Lung (tissue), 12 donors: Measurements from ENCODE around the gene CASQ2. TPM values are rescaled to one million over a fixed set of nuclear protein-coding genes. Genes with fewer than 3 reads are reported as not detected.

Source experiments
- ATAC-seq: fragments of 200-7000 bp; cut with Tn5 transposase; one replicate; pipeline ENCODE4 v1.9.1; 2020; ENCODE audit warnings: moderate number of reproducible peaks; ENCODE audit not compliant: insufficient read depth, low FRiP score
- DNase-seq, 3 donors: peaks; one replicate each; pipeline ENCODE4 v3.0.0-alpha.2; 2013 to 2017
- H3K27ac ChIP-seq, 2 donors: one replicate each; pipeline ENCODE4 v1.5.1; 2013; ENCODE audit warnings: mild to moderate bottlenecking in 2 of 2, moderate library complexity in 2 of 2, control low read depth in 1 of 2, inconsistent platforms in 1 of 2, low read depth in 1 of 2, low read length in 1 of 2
- H3K27me3 ChIP-seq, 3 donors: one replicate each; pipeline ENCODE4 v1.5.1; 2013; ENCODE audit warnings: low read length in 2 of 3; ENCODE audit not compliant: control insufficient read depth in 3 of 3, insufficient read depth in 3 of 3
- H3K36me3 ChIP-seq, 4 donors: one replicate each; pipeline ENCODE4 v1.5.1; 2013; ENCODE audit warnings: low read length in 4 of 4, mild to moderate bottlenecking in 1 of 4, moderate library complexity in 1 of 4; ENCODE audit not compliant: control insufficient read depth in 4 of 4, insufficient read depth in 4 of 4
- H3K4me1 ChIP-seq, 5 donors: one replicate each; pipeline ENCODE4 v1.5.1; 2013; ENCODE audit warnings: low read length in 5 of 5, mild to moderate bottlenecking in 2 of 5, moderate library complexity in 1 of 5; ENCODE audit not compliant: control insufficient read depth in 5 of 5, insufficient read depth in 5 of 5
- H3K4me3 ChIP-seq: one replicate; pipeline ENCODE4 v1.5.1; 2013; ENCODE audit warnings: mild to moderate bottlenecking, control low read depth, moderate library complexity
- H3K9ac ChIP-seq, 2 donors: one replicate each; pipeline ENCODE4 v1.5.1; 2013; ENCODE audit warnings: low read length in 2 of 2, control low read depth in 1 of 2; ENCODE audit not compliant: insufficient read depth in 1 of 2
- H3K9me3 ChIP-seq, 4 donors: one replicate each; pipeline ENCODE4 v1.5.1; 2013; ENCODE audit warnings: low read length in 3 of 4, mild to moderate bottlenecking in 1 of 4, moderate library complexity in 1 of 4; ENCODE audit not compliant: control insufficient read depth in 4 of 4, insufficient read depth in 3 of 4
- WGBS, 2 donors: extraction: QIAGEN DNeasy Blood & Tissue Kit; methylation state at CpG; one replicate each; pipeline ENCODE4 v1.1.7; 2013; 5-methylcytosine and 5-hydroxymethylcytosine counted together
- polyA plus RNA-seq, 2 donors: library from polyadenylated mRNA; stranded (reverse); fragments of 200-250 nt; gene quantifications; one replicate each; pipeline ENCODE4 v1.2.1, GENCODE V29; 2013
- total RNA-seq, 2 donors: library from RNA; depleted of rRNA in 1 of 2; stranded (reverse); fragments of >200 nt in 1 of 2; gene quantifications; one replicate each; pipeline ENCODE4 v1.2.1, GENCODE V29; 2014 to 2021
- TF ChIP-seq, protein P1 (sequence below): IDR thresholded peaks from 2 replicates; pipeline ENCODE4 v1.5.1; 2012; ENCODE audit warnings: mild to moderate bottlenecking; ENCODE audit errors: control extremely low read depth, extremely low read depth
- donor health status: control.
- donor health status: control.
- donor health status: Bipolar disorder and iron deficiency.
- donor health status: healthy.
- donor health status: DM: yes; HTN: yes; CAD: no.

Gene CASQ2
- total and polyA plus RNA-seq, 4 donors = 0.50 to 3.4 (median 1.4) TPM

GRCh38 chr1:115718011-115718754, 50.3 kb downstream of the CASQ2 start:
- Histone ChIP-seq H3K27me3 (no peaks in the 10 kb centered on the region), H3K4me3 (no peak overlapping the region), H3K4me1 (peaks cover 0 to 9% (median 0%) of the 10 kb centered on the region in 5 donors), H3K9me3 (peaks cover 0 to 1% (median 0%) of the 10 kb centered on the region in 4 donors), H3K27ac (no peak overlapping the region), H3K9ac (no peak overlapping the region), H3K36me3 (peaks cover 0 to 5% (median 0%) of the 10 kb centered on the region in 4 donors)
- DNase-seq (no peak), ATAC-seq (no peak)
- 86 to 88% methylated on average over 5 of the region's 5 CpGs for WGBS, 2 donors
- TF ChIP-seq, protein P1, sequence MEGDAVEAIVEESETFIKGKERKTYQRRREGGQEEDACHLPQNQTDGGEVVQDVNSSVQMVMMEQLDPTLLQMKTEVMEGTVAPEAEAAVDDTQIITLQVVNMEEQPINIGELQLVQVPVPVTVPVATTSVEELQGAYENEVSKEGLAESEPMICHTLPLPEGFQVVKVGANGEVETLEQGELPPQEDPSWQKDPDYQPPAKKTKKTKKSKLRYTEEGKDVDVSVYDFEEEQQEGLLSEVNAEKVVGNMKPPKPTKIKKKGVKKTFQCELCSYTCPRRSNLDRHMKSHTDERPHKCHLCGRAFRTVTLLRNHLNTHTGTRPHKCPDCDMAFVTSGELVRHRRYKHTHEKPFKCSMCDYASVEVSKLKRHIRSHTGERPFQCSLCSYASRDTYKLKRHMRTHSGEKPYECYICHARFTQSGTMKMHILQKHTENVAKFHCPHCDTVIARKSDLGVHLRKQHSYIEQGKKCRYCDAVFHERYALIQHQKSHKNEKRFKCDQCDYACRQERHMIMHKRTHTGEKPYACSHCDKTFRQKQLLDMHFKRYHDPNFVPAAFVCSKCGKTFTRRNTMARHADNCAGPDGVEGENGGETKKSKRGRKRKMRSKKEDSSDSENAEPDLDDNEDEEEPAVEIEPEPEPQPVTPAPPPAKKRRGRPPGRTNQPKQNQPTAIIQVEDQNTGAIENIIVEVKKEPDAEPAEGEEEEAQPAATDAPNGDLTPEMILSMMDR = no peak

DNA sequence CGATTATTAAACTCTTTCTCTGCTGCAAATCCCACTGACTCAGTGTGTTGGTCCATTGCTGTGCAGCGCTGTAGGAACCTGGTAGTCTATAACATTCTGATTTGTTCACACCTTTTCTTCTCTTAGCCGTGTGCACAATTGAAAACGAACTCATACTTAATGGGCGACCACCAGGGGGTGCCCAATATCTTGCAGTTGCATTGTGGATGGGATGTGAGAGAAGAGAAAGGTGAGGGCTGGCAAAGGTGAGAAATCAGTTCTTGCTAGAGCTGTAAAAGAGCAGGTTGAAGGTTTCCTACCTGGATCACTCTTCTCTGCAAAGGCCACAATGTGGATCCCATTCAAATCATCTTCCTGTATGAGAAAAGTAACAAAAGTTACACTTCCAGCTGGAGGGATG, 51.0 kb downstream of the CASQ2 start:
- TF ChIP-seq, protein P1 = peak; percentile 55
- ATAC-seq = no peak

DNA sequence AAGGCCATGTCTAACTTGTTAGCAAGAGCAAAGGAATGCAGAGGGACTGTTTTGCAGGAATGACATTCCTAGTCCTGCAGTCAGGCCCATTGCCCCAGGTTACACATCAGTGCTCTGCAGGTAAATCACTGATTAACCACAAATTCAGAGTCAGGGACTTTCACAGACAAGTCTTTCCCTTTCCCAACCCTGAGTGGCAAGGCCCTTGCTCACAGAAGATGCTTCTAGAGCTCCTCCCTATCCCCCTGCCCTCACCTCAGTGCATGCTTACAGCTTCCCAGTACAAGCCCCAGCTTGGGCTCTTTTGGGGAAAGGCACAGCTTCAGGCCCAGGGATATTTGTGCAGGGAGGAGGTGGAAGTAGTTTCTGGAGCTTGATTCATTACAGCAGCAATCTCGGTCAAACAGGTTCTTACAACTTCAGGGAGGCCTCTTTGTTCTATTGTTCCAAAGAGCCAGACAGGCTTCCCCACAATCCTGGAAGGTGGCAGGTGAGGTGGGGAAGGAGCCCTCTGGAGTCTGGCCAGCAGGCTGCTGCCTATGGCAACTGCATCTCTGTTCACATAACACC, 53.9 kb downstream of the CASQ2 start:
- peaks cover 0 to 10% (median 0%) of the 10 kb centered on the region in 5 donors for H3K4me1 ChIP-seq
- H3K27ac ChIP-seq = no peak overlapping the region
- H3K27me3 ChIP-seq = no peaks in the 10 kb centered on the region
- ATAC-seq (no peak), DNase-seq (peak; percentile 73 to 86 (median 84))
- peaks cover 0 to 1% (median 0%) of the 10 kb centered on the region in 4 donors for H3K9me3 ChIP-seq
- 68 to 81% methylated on average over 1 of the region's 1 CpG for WGBS, 2 donors
- TF ChIP-seq, protein P1 = no peak
- peak overlapping the region in 1 of 2 donors; percentile 51 for H3K9ac ChIP-seq
- no peak overlapping the region for H3K4me3 ChIP-seq
- H3K36me3 ChIP-seq = peaks cover 0 to 3% (median 0%) of the 10 kb centered on the region in 4 donors

More for the DNA sequence above, 51.0 kb downstream of the CASQ2 start:
- peak; percentile 48 to 64 (median 53) for DNase-seq
- Histone ChIP-seq H3K36me3 (peaks cover 0 to 5% (median 0%) of the 10 kb centered on the region in 4 donors), H3K4me1 (peaks cover 0 to 10% (median 0%) of the 10 kb centered on the region in 5 donors), H3K4me3 (no peak overlapping the region), H3K9ac (no peak overlapping the region), H3K27me3 (no peaks in the 10 kb centered on the region), H3K9me3 (peaks cover 0 to 1% (median 0%) of the 10 kb centered on the region in 4 donors), H3K27ac (no peak overlapping the region)
- 51 to 56% methylated on average over 5 of the region's 5 CpGs for WGBS, 2 donors
